ENCODE data around the gene ATP5F1A.

The ATP5F1A gene

DNA sequence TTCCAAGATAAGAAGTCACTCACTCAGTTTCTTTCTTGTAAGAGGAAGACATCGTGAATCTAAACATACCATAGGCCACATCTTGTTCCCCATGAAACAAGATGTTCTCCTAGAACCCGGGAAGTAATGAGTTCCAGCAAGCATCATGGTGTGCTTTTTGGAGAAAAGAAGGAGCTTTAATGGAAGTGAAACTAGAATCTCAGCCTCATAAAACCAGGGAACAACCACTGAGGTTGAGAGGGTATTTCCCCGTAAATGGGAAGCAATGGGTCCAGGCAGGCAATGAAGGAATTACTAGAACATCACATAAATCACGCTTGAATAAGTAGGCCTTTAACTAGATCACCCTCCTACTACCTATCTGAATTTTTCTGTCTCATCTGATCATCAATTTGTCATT lies 66.4 kb downstream of the ATP5F1A start:
- DNase-seq = no peak
- Mint-ChIP-seq H3K27me3 (peaks cover 0 to 6% of the 10 kb centered on the region in 2 donors), H3K27ac (no peak overlapping the region), H3K4me3 (no peak overlapping the region), H3K9me3 (no peaks in the 10 kb centered on the region), H3K4me1 (ENCODE audit: low read depth in 2 of 2) (peaks cover 9 to 14% of the 10 kb centered on the region in 2 donors), H3K36me3 (ENCODE audit: insufficient read depth) (peaks cover 17% of the 10 kb centered on the region)
- no peak for ATAC-seq (replicated peaks)
